Spleen (tissue), 11 donors: ENCODE measurements around the gene DNAJB6. TPM values are rescaled to one million over a fixed set of nuclear protein-coding genes. Genes with fewer than 3 reads are reported as not detected.
A peak's percentile ranks its signal among the peaks of the same experiment; 100 is the strongest.

Experiments used
- DNase-seq: peaks from one replicate; pipeline ENCODE4 v3.0.0-alpha.2; 2020
- H3K27ac ChIP-seq, 8 donors: fragments of 200-600 bp; sonication (generic) in 7 of 8; 1 replicate in 4 of 8; 2 replicates in 4 of 8; pipeline versions ENCODE4 v1.5.0 to v1.8.0; 2016 to 2021; ENCODE audit warnings: inconsistent platforms in 4 of 8, mild to moderate bottlenecking in 4 of 8, moderate library complexity in 1 of 8
- H3K27me3 ChIP-seq, 7 donors: fragments of 200-600 bp; sonication (generic) in 6 of 7; replicated peaks in 1 of 7; 1 replicate in 4 of 7; 2 replicates in 3 of 7; pipeline versions ENCODE4 v1.5.0 to v1.8.0; 2016 to 2021; ENCODE audit warnings: inconsistent platforms in 3 of 7, mild to moderate bottlenecking in 1 of 7
- H3K36me3 ChIP-seq, 6 donors: fragments of 200-600 bp; sonication (generic) in 5 of 6; 1 replicate in 4 of 6; 2 replicates in 2 of 6; pipeline versions ENCODE4 v1.5.0 to v1.8.0; 2016 to 2021; ENCODE audit warnings: inconsistent platforms in 2 of 6
- H3K4me1 ChIP-seq, 6 donors: fragments of 200-600 bp; sonication (generic) in 5 of 6; 1 replicate in 3 of 6; 2 replicates in 3 of 6; pipeline versions ENCODE4 v1.5.0 to v1.8.0; 2016 to 2021; ENCODE audit warnings: inconsistent platforms in 3 of 6
- H3K4me3 ChIP-seq, 8 donors: fragments of 200-600 bp; sonication (generic) in 7 of 8; 1 replicate in 4 of 8; 2 replicates in 4 of 8; pipeline versions ENCODE4 v1.5.0 to v1.8.0; 2016 to 2021; ENCODE audit warnings: inconsistent platforms in 4 of 8, mild to moderate bottlenecking in 4 of 8, moderate library complexity in 2 of 8
- H3K9me3 ChIP-seq, 8 donors: fragments of 200-600 bp; sonication (generic) in 7 of 8; 1 replicate in 4 of 8; 2 replicates in 4 of 8; pipeline versions ENCODE4 v1.5.0 to v1.8.0; 2016 to 2021; ENCODE audit warnings: inconsistent platforms in 4 of 8
- CTCF ChIP-seq, 11 experiments: fragments of 200-600 bp in 7 of 11; fragments of 450-650 bp in 4 of 11; sonication (generic) in 4 of 11; IDR thresholded peaks in 8 of 11; conservative IDR thresholded peaks in 3 of 11; 1 replicate in 7 of 11; 2 replicates in 4 of 11; pipeline versions ENCODE4 v1.4.0 to v1.8.0; 2016 to 2021; ENCODE audit warnings: antibody characterized with exemption in 11 of 11, inconsistent platforms in 4 of 11, mild to moderate bottlenecking in 1 of 11
- POLR2A ChIP-seq, 3 donors: fragments of 450-650 bp; IDR thresholded peaks; one replicate each; pipeline ENCODE4 v1.5.1; 2017; ENCODE audit warnings: antibody characterized with exemption in 3 of 3, mild to moderate bottlenecking in 1 of 3
- POLR2AphosphoS5 ChIP-seq, 3 donors: sonication (generic); formaldehyde crosslinking; IDR thresholded peaks; one replicate each; pipeline ENCODE4 v1.5.1; 2017; ENCODE audit warnings: antibody characterized with exemption in 3 of 3
- WGBS, 5 donors: extraction: QIAGEN DNeasy Blood & Tissue Kit in 3 of 5; methylation state at CpG; one replicate each; pipeline versions ENCODE4 v1.1.5 to v1.1.7; 2013 to 2018; 5-methylcytosine and 5-hydroxymethylcytosine counted together
- intact Hi-C: fragments of 100-400 bp; cut with DNase I; formaldehyde crosslinking; loops from one replicate; pipeline ENCODE4 v1.15.0; 2023; ENCODE audit warnings: low total_unique reads
- polyA plus RNA-seq, 3 donors: library from polyadenylated mRNA; stranded (reverse); fragments of 200-250 nt; gene quantifications; one replicate each; pipeline ENCODE4 v1.2.1, GENCODE V29; 2013
- total RNA-seq, 7 donors: library from RNA; depleted of rRNA in 3 of 7; stranded (reverse); fragments of >200 nt in 3 of 7; fragmentation: NEBNext Ultra II Directional in 4 of 7; extraction: Animal tissue kit (Norgen Biotek cat#: 25700) in 4 of 7; gene quantifications; one replicate each; pipeline versions ENCODE4 v1.1.0 to v1.2.1, GENCODE V29; 2016 to 2021
- donor health status: healthy with polysubstance abuse.
- donor health status: DM: no; HTN: no; CAD: no; lungs with moderate emphysema.
- donor health status: DM: no; HTN: no; CAD: no.
- donor health status: Bipolar disorder and iron deficiency.
- donor health status: healthy.
- donor health status: DM: no; HTN: no; CAD: no.
- donor health status: DM: yes; HTN: yes; CAD: no.

DNAJB6 gene
- total and polyA plus RNA-seq, 10 donors: 37.7 to 115 (median 92.0) TPM

DNA sequence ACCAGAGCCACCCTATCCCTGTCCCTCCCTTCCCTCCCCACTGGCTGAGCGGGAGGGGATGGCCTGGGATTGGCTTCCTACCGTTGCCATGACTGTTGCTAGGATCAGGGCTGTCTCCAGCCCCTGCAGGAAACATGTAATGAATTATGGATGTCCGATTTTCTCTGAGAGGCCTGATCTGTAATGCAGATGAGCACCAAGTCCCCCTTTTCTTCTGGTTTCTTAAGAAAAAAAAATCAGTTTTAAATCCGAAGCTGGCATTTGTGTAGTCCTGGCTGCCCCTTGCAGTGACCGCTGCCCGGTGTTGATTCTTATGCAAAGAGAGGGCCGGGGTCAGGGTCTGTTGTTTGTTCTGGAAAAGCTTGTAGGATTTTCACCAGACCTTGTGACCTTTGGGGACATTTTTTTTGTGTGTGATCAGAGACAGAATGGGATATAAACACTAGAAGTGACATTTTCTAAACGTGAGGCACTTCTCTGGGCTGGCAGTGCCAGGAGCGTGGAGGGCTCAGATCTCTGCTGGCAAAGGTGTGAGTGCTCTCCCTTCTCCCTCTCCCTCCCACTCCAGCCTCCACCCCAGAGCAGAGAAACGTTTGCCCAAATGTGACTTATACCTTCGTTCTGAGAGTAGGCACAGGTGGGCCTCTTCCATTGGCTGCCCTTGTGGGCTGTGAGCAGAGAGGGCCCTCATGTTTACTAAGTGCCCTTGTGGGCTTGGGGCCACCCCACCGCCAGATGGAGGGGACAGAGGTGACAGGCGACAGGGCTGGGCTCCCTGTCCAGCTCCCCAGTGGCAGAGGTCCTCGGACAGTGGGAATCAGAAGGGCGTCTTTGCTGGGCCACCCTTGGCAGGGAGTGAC is 127.5 kb downstream of the DNAJB6 start:
- Histone ChIP-seq H3K27me3 (peaks cover 0 to 52% (median 11%) of the 10 kb centered on the region in 7 donors), H3K36me3 (no peaks in the 10 kb centered on the region), H3K4me1 (no peaks in the 10 kb centered on the region), H3K9me3 (no peaks in the 10 kb centered on the region), H3K4me3 (no peak overlapping the region), H3K27ac (no peak overlapping the region)
- intact Hi-C loops: no loop called here
- TF ChIP-seq POLR2A (IDR thresholded peaks at IDR 0.05) (no peak), POLR2AphosphoS5 (IDR thresholded peaks at IDR 0.05) (no peak), CTCF (IDR thresholded peaks at IDR 0.05 in 8 of 11, conservative IDR thresholded peaks at IDR 0.05 in 3 of 11) (no peak)
- WGBS, 5 donors: 43 to 46% (median 44%) methylated on average over 12 to 15 of the region's 15 CpGs
- peak; percentile 47 for DNase-seq

DNA sequence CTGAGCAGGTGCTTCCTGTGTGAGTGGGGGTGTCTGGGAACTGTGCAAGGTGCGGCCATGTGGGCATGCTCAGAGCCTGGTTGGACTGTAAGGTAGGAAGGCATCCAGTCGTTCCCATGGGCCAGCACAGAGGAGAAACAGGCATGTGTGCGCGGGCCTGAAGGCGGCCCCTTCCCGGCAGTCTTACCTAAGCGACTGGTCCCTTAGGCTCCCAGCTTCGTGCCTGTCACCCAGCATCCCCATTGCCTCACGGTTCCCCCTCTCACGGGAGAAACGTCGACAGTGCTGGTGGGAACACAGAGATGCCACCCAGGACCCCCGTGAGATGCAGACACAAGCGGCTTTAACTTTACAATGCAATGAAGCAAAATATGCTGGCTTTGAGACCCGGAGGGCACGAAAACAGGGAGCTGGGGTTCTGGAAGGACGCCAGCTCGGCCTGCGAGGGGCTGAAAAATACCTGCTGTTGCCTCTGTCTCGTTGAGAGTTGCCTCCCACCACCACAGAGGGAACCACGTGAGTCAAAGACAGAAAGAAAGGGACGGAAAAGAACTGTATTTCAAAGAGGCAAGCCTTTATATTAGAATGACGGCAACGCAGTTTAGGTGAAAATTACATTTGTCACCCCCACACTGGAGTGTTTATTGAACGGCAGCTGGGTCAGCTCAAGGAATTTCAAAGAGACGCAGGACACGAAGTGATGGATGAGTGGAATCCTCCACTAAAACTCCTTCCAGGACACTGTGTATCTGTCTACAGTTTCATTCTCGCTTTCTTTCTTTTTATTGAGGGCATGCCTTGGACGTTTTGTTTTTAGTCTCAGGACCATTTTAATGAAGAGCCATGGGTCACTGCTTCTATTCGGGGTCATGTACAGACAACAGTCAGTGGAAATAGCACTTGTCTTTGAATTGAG is 128.4 kb downstream of the DNAJB6 start:
- H3K9me3 ChIP-seq: no peaks in the 10 kb centered on the region
- no peak overlapping the region for H3K4me3 ChIP-seq
- 47 to 64% (median 56%) methylated on average over 18 to 30 of the region's 30 CpGs for WGBS, 5 donors
- H3K27me3 ChIP-seq: peaks cover 0 to 52% (median 11%) of the 10 kb centered on the region in 7 donors
- H3K36me3 ChIP-seq: no peaks in the 10 kb centered on the region
- H3K4me1 ChIP-seq: no peaks in the 10 kb centered on the region
- TF ChIP-seq CTCF (IDR thresholded peaks at IDR 0.05 in 8 of 11, conservative IDR thresholded peaks at IDR 0.05 in 3 of 11) (no peak), POLR2AphosphoS5 (IDR thresholded peaks at IDR 0.05) (no peak), POLR2A (IDR thresholded peaks at IDR 0.05) (no peak)
- H3K27ac ChIP-seq: no peak overlapping the region
- DNase-seq: peak; percentile 61
- intact Hi-C loops: no loop called here

DNA sequence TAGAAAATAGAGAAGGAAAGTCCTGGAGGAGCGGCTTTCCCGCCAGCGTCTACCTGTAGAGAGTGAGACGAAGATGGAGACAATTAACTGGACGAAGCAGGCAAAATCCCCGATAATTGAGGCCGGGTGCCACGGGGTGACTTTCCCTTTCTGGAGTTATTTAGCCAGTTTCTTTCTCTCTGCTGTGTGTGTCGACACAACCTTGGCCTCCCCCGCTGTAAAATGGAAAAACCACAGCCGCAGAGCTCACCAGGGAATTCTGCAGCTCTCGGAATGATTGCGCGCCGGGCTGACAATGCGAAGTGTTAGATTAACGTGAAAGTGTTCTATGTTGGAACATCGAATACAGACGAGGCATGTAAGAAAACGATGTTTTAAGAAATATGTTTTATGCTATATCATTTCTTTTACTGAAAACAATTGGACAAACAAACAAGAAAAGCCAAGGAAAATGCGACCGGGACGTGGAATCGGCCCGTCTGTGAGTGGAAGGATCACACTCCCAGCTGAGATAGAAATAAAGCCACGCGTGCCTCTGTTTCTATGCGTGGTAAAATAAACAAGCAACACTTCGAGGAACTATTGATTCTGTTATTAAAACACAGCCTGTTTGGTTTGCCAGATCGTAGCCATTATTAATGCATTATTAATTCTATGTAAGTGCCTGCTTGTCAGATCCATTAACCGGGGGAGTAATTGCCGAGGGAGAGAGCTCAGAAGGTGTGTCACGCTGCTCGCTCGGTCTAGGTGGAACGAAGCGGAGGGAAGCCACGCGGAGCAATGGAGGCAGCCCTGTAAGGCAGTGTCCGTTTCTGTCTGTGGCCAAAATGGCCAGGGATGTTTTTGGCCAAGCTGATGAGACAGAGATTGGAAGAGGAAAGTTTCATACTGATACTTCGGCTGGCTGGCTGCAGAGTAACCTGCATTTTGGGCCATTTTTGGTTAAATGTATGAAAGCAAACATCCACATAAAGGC is 129.4 kb downstream of the DNAJB6 start:
- Histone ChIP-seq H3K9me3 (no peaks in the 10 kb centered on the region), H3K4me3 (no peak overlapping the region), H3K36me3 (no peaks in the 10 kb centered on the region), H3K27me3 (peaks cover 0 to 52% (median 11%) of the 10 kb centered on the region in 7 donors), H3K4me1 (peaks cover 0 to 4% (median 0%) of the 10 kb centered on the region in 6 donors), H3K27ac (no peak overlapping the region)
- DNase-seq: peak; percentile 51
- TF ChIP-seq CTCF (IDR thresholded peaks at IDR 0.05 in 8 of 11, conservative IDR thresholded peaks at IDR 0.05 in 3 of 11): no peak
- no peak for TF ChIP-seq POLR2AphosphoS5 (IDR thresholded peaks at IDR 0.05)
- 79 to 89% (median 85%) methylated on average over 41 of the region's 41 CpGs for WGBS, 5 donors
- intact Hi-C loops: no loop called here
